Jurkat, Clone E6-1 (cell line): ENCODE results near the gene PRKCE.

Experiments used
- DNase-seq: peaks from one replicate; pipeline ENCODE4 v3.0.0-alpha.2; 2011; ENCODE audit warnings: low read depth, low spot score
- H3K4me3 ChIP-seq: 2 replicates; pipeline ENCODE4 v1.5.1; 2011; ENCODE audit warnings: mild to moderate bottlenecking, low read length, control low read depth, moderate library complexity

PRKCE gene

DNA sequence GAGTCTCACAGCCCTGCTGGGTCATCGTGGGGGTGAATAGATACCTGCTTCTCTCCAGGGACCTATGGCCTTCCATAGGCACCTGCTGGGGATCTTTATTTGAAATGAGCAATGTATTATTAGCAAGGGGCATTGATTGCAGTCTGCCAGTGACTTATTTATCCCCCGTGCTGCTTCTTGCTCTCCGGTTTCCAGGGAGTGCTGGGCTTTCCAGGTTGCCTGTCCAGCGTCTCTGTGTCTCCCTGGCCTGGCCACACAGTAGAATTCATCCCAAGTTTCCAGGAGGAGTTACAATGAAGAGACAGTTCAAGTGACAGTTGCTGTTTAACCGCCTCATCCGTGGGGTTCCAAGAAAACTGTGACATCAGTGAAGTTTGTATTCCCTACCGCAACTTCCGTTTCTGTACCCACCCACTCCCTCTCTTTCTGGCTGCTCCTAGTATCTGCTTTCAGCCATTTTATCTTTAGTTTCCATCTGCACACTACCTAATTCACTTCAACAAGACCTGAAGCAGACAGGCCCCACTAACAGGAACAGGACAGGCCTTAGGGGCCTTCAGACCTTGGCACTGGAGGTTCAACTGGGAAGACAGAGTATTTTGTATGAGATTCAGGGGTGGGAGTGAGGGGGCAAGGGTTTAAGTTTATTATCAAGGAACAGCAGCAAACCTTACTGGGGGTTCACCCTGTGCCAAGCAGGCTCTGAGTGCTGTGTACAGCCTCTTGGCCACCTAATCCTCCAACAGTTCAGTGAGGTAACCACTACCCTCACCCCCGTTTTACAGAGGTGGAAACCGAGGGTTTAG is 134.8 kb downstream of the PRKCE start:
- H3K4me3 ChIP-seq, result no peak overlapping the region
- DNase-seq, result no peak

DNA sequence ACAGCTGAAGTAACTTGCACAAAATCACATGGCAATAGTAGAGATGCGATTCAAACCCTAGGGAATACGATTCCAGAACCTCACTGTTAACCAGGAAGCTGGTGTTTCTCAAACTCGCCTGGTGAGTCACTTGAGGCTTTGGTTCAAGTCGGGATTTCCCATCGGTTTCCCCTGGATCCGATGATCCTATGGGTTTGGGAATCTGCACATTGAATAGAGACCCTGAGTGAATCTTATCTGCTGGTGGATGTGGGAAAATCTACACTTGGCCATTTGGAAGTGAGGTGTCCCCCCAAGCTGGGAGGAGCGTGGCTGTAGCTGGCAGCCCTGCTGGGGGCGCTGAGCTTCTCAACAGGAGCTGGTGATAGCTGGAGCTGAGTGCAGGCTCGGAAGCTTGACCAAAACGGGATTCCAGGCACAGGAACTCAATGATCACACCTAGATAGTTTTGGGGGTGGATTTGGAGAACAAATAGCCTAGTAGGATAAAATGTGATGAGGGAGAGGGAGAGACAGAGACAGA is 135.4 kb downstream of the PRKCE start:
- H3K4me3 ChIP-seq, result no peak overlapping the region
- DNase-seq, result no peak

DNA sequence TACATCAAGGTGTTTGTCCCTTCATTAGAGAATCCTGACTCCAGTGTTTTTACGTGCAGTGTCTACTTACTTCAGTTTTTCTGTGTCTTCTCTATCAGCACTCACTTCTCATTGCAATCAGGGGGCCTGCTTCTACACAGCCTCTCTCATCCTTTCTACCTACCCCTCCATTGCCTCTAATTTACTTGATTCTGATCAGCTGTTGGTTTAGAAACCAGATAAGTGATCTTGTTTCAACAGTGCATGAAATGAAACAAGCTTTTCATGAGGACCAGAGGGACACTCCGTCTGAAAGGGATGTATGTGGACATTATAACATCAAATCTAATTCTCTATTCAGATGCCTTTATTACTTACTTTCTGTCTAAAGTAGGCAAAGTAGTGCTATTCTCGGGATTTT is 136.9 kb downstream of the PRKCE start:
- no peak for DNase-seq
- no peak overlapping the region for H3K4me3 ChIP-seq

- no peak for DNase-seq
- no peak overlapping the region for H3K4me3 ChIP-seq
Observed at GRCh38 chr2:45789317-45789716, 137.8 kb downstream of the PRKCE start.

DNA sequence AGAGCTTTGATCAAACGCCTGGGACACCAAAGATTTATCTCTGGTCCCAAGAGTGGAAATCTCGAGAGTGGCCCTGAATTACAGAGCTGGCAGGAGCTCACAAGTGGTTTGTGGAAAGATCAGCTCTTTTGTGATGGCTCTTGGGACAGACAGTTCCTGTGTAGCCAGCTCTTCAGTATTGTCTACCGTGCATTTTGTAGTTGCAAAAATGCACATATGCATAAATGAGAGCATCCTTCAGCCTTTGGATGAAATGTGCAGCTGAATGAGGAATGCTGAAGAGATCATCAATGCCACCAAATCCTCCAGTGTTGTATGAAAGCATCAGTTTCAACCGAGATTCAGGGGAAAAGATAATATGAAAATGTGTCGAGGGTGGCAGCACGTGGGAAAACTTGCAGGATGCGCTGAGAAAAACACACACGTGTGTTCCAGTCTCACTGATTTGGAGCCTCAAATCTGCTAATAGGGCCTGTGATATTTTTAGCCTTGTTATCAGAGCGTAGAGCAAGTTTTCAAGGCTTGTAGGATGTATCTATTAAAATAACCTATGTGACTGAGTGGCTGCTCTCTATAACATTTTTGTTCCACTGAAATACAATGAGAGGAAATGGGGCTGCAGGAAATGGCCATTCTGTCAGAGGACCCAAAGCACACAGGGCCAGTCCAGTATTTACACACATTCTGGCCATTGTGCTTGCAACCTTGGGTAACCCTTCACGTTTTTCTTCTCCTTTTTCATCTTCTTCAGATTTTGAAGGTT is 138.7 kb downstream of the PRKCE start:
- no peak for DNase-seq
- H3K4me3 ChIP-seq, result no peak overlapping the region

- DNase-seq, result no peak
- no peak overlapping the region for H3K4me3 ChIP-seq
Observed at GRCh38 chr2:45793305-45793962, 142.0 kb downstream of the PRKCE start.

DNA sequence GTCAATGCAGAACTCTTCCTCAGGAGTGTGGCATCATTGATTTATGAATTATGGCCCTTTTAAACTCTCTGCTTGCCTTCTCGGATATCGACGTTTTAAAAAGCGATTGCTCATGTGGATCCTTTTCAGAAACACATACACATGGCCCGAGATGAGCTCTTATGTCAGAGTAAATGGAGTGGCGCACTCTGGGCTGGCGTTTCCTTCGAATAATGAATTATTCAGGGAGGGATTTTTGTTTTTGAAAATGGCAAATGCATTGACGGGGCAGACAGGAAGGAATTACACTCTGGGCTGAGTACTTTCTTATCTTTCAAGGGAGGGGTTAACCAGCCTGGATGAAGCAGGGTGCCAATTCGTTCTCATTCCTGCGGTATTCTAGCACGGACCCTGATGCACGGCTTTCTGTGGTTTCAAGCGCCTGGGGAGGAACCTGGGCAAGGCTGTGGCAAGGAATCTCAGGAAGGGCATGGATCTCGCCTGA is 142.7 kb downstream of the PRKCE start:
- no peak overlapping the region for H3K4me3 ChIP-seq
- no peak for DNase-seq

DNA sequence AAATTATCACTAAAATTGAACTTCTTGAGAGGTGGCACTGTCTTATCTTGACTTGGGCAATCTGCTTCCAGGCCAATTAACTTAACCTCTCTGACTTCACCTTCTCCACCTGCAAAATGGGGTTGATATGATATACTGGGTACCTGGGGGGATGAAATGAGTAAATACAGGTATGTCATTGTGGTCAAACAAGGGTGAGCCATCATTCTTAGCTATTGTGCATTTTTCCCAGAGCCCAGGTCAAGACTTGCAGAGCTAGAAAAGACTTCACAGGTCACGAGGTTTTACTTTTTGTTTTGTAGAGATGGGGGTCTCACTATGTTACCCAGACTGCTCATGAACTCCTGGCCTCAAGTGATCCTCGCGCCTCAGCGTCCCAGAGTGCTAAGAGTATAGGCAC is 145.0 kb downstream of the PRKCE start:
- H3K4me3 ChIP-seq, result no peak overlapping the region
- DNase-seq, result no peak

GRCh38 chr2:45797451-45798230 is 146.2 kb downstream of the PRKCE start:
- no peak overlapping the region for H3K4me3 ChIP-seq
- no peak for DNase-seq

DNA sequence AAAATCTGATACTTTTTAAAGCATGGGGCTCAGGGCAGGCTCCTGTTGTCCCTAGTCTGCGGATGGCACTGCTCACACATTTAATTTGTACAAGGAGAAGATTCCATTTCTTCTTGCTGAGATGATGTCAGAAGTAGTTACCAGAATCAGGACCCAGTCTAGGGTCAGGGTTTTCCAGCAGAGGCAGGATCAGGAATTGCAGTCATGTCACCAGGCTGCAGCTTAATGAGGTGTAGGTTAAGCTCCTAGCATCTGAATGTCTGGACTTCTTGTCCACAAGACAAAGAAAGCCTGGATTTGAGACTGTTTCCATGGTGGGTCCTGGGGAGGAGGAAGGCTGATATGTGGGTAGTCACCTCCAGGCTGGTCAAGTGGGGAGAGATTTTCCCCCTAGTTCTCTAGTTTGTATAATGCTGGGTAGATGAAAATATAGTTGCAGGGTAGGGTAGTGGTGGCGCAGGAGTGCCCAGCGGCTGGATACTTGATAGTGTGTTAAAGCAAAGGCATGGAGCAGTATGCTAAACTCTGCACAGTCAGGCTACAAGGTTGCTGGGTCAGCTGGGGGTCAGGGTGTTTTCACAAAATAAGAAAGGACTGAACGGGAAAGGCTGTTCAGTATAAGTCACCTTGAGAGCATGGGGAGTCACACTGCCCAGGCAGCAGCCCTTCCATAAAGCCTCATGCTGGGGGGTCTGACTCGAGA is 148.4 kb downstream of the PRKCE start:
- H3K4me3 ChIP-seq, result no peak overlapping the region
- no peak for DNase-seq

DNA sequence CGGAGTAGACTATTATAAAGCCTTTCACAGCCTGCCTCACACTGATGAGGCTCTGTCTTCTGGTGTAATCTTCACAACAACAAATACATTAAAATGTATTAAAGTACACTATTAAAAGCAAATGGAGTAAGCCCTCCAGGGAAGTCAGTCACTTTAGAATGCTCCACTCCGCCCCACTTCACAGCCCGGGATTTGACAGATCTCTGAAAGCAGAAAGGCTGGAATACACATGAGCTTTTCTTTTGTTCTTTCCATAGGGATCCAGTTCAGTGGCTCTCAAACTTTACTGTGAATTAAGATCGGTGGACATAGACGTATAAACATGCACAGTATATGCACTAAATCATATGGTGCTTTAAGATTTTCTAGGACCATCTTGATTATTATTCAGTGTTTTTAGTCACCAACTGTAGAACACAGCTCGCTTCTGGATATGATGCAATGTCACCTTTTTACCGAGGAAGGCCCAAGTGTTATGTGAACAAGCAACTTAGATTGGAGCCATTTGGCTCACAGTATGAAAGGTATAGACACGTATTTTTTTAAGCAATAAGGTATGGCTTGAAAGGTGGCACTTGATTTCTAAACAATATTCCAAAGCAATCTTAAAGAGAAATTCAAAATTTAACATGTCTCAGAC is 151.1 kb downstream of the PRKCE start:
- DNase-seq, result no peak
- H3K4me3 ChIP-seq, result no peak overlapping the region

GRCh38 chr2:45804987-45805755 is 153.7 kb downstream of the PRKCE start:
- no peak for DNase-seq
- H3K4me3 ChIP-seq, result no peak overlapping the region

GRCh38 chr2:45806563-45807358 is 155.3 kb downstream of the PRKCE start:
- DNase-seq, result no peak
- H3K4me3 ChIP-seq, result no peak overlapping the region

- no peak for DNase-seq
Observed at GRCh38 chr2:45808294-45808800, 156.9 kb downstream of the PRKCE start.

DNA sequence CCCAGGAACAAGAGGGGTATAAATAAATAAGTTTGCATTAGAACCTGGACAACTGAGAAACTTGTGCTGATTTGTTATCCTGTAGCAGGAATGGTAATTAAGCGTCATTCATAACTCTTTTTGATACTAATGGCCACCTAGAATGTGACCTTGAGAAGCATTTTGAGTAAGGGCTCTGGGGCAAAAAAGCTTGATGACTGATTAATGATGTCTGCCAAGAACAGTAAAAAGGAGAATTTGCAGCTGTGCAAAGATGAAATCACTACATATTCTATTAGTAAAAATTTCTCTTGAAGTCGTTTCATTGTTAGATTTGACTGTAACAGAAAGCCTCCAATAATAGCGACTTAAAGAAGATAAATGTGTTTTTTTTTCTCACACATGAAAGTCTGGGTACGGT is 157.7 kb downstream of the PRKCE start:
- DNase-seq, result no peak
- no peak overlapping the region for H3K4me3 ChIP-seq

More at GRCh38 chr2:45808294-45808800, 156.9 kb downstream of the PRKCE start:
- H3K4me3 ChIP-seq, result no peak overlapping the region

DNA sequence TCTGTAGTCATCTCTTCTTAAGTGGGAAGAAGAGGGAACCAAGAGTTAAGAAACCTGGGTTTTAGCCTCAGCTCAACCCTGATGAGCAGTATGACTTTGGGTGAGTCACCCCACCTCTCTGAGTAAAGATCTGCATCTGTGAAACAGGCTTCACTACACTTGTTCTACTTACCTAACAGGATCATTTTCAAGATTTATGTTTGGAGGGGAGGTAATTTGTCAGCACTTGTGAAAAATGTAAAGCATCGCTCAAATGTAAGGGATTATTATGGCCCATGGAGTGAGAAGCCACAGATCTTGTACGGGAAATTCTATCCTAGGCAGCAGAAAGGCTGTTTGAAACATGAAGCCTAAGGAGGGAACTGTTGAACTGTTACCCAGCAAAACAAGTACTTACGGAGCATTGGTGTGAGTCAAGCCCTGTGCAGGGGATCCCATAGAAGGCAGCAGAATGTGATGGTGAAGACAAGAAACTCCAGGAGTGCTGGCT is 160.6 kb downstream of the PRKCE start:
- H3K4me3 ChIP-seq, result no peak overlapping the region
- DNase-seq, result no peak
